Measurements from ENCODE around the gene KIDINS220.
"Not testable (repeated sequence)": the region's sequence is repeated elsewhere in the genome, so short reads cannot be mapped to it uniquely, and the experiment has no call there.

Gene KIDINS220

GRCh38 chr2:8754106-8754776 is 83.2 kb downstream of the KIDINS220 start:
- no peak for DNase-seq (ENCODE audit: low read depth in 1 of 2, low spot score in 1 of 2)

- DNase-seq (ENCODE audit: low read depth in 1 of 2, low spot score in 1 of 2), result no peak
Observed at GRCh38 chr2:8753609-8754008, 83.8 kb downstream of the KIDINS220 start.

- no peak for DNase-seq (ENCODE audit: low read depth in 1 of 2, low spot score in 1 of 2)
Observed at GRCh38 chr2:8752385-8752784, 85.0 kb downstream of the KIDINS220 start.

- no peak for DNase-seq (ENCODE audit: low read depth in 1 of 2, low spot score in 1 of 2)
Observed at GRCh38 chr2:8750221-8750620, 87.2 kb downstream of the KIDINS220 start.

GRCh38 chr2:8743261-8743660 is 94.2 kb downstream of the KIDINS220 start:
- DNase-seq (ENCODE audit: low read depth in 1 of 2, low spot score in 1 of 2), result no peak

GRCh38 chr2:8740136-8740535 is 97.3 kb downstream of the KIDINS220 start:
- DNase-seq (ENCODE audit: low read depth in 1 of 2, low spot score in 1 of 2), result no peak

- DNase-seq (ENCODE audit: low read depth in 1 of 2, low spot score in 1 of 2), result no peak
Observed at GRCh38 chr2:8737571-8738175, 99.7 kb downstream of the KIDINS220 start.

GRCh38 chr2:8732601-8733000 is 104.8 kb downstream of the KIDINS220 start:
- no peak for DNase-seq (ENCODE audit: low read depth in 1 of 2, low spot score in 1 of 2)

GRCh38 chr2:8729939-8730338 is 107.5 kb downstream of the KIDINS220 start:
- no peak for DNase-seq (ENCODE audit: low read depth in 1 of 2, low spot score in 1 of 2)

GRCh38 chr2:8729101-8729500 is 108.3 kb downstream of the KIDINS220 start:
- not testable (repeated sequence) for DNase-seq (ENCODE audit: low read depth in 1 of 2, low spot score in 1 of 2)

- DNase-seq (ENCODE audit: low read depth in 1 of 2, low spot score in 1 of 2), result no peak
Observed at GRCh38 chr2:8728305-8729015, 109.0 kb downstream of the KIDINS220 start.

- DNase-seq (ENCODE audit: low read depth in 1 of 2, low spot score in 1 of 2), result no peak
Observed at GRCh38 chr2:8725838-8726237, 111.6 kb downstream of the KIDINS220 start.

- no peak for DNase-seq (ENCODE audit: low read depth in 1 of 2, low spot score in 1 of 2)
Observed at GRCh38 chr2:8722986-8723385, 114.4 kb downstream of the KIDINS220 start.

GRCh38 chr2:8721410-8721809 is 116.0 kb downstream of the KIDINS220 start:
- DNase-seq (ENCODE audit: low read depth in 1 of 2, low spot score in 1 of 2), result no peak

- no peak for DNase-seq (ENCODE audit: low read depth in 1 of 2, low spot score in 1 of 2)
Observed at GRCh38 chr2:8720741-8721140, 116.7 kb downstream of the KIDINS220 start.

GRCh38 chr2:8719528-8719927 is 117.9 kb downstream of the KIDINS220 start:
- DNase-seq (ENCODE audit: low read depth in 1 of 2, low spot score in 1 of 2), result no peak

- DNase-seq (ENCODE audit: low read depth in 1 of 2, low spot score in 1 of 2), result no peak
Observed at GRCh38 chr2:8714971-8715370, 122.4 kb downstream of the KIDINS220 start.

GRCh38 chr2:8714283-8714682 is 123.1 kb downstream of the KIDINS220 start:
- no peak for DNase-seq (ENCODE audit: low read depth in 1 of 2, low spot score in 1 of 2)

GRCh38 chr2:8710951-8711350 is 126.5 kb downstream of the KIDINS220 start:
- no peak for DNase-seq (ENCODE audit: low read depth in 1 of 2, low spot score in 1 of 2)

- DNase-seq (ENCODE audit: low read depth in 1 of 2, low spot score in 1 of 2), result no peak
Observed at GRCh38 chr2:8709611-8710010, 127.8 kb downstream of the KIDINS220 start.

GRCh38 chr2:8704906-8705305 is 132.5 kb downstream of the KIDINS220 start:
- no peak for DNase-seq (ENCODE audit: low read depth in 1 of 2, low spot score in 1 of 2)

- no peak for DNase-seq (ENCODE audit: low read depth in 1 of 2, low spot score in 1 of 2)
Observed at GRCh38 chr2:8701681-8702379, 135.6 kb downstream of the KIDINS220 start.
